ENCODE measurements around the gene S100A3. TPM values are rescaled to one million over a fixed set of nuclear protein-coding genes. Genes with fewer than 3 reads are reported as not detected.
"Not testable (repeated sequence)": the region's sequence is repeated elsewhere in the genome, so short reads cannot be mapped to it uniquely, and the experiment has no call there.

The S100A3 gene
- total and polyA plus RNA-seq, 2 experiments from 2014 or later: 0.42 TPM; not detected in 1

DNA sequence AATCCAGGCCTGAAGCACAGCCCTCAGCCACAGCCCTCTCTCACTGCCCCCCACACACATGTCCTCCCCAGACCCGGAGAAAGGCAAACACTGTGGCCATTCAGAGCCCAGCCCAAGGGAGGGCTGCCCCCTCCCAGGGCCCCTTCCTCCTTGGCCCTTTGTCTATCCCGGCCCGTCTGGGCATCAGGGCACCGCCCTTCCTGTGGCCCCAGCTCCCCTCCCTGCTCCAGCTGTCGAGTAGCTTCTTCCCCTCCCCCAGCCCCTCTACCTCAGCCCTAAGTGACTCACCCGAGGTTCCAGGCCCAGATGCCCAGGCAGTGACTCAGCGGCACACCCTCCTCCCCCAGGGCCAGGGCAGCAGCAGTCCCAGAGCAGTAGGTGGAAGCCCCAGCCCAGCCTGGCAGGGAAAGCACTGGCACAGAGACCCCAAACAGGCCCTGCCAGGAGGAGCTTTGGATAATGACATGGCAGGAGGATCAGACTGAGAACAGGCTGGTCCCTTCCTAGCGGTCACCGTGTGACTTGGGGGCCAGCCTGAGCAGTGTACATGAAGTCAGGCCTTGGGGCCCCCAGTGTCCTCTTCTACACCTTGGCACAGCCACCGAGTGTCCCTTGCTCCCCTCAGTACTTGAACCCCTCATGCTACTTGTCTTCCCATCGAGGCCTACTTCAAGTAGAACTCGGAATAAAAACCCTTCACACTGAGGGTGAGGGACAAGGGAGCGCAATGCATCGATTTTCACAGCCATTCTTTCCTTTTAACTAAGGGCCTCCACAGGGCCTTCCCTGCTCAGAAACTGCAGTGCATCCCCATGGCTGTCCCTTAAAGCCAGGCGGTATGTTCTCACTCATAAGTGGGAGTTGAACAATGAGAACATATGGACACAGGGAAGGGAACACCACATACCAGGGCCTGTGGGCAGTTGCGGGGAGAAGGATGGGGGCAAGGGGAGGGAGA is 17.6 kb upstream of the S100A3 start:
- Histone ChIP-seq H3K36me3 (no peaks in the 10 kb centered on the region), H3K4me3 (no peak overlapping the region), H3K27ac (peak overlapping the region; percentile 21), H3K9me3 (ENCODE audit: low read depth) (no peaks in the 10 kb centered on the region), H3K27me3 (no peaks in the 10 kb centered on the region), H3K4me1 (ENCODE audit: low read depth) (peaks cover 28% of the 10 kb centered on the region)
- TF ChIP-seq, protein P1, sequence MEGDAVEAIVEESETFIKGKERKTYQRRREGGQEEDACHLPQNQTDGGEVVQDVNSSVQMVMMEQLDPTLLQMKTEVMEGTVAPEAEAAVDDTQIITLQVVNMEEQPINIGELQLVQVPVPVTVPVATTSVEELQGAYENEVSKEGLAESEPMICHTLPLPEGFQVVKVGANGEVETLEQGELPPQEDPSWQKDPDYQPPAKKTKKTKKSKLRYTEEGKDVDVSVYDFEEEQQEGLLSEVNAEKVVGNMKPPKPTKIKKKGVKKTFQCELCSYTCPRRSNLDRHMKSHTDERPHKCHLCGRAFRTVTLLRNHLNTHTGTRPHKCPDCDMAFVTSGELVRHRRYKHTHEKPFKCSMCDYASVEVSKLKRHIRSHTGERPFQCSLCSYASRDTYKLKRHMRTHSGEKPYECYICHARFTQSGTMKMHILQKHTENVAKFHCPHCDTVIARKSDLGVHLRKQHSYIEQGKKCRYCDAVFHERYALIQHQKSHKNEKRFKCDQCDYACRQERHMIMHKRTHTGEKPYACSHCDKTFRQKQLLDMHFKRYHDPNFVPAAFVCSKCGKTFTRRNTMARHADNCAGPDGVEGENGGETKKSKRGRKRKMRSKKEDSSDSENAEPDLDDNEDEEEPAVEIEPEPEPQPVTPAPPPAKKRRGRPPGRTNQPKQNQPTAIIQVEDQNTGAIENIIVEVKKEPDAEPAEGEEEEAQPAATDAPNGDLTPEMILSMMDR (IDR thresholded peaks at IDR 0.05; ENCODE audit: low read depth, low read length): no peak
- DNase-seq (ENCODE audit: low read depth in 1 of 2, low spot score in 1 of 2): peak; percentile 49 to 98

GRCh38 chr1:153565529-153566374 is 16.7 kb upstream of the S100A3 start, which contains the start of gene S100A2:
Gene S100A2 (minus strand): TSS chr1:153565844. CDS start chr1:153563877, 1,967 bp downstream.
- no peaks in the 10 kb centered on the region for H3K36me3 ChIP-seq
- H3K27ac ChIP-seq: peak within 1 kb of the TSS; percentile 21
- TF ChIP-seq, protein P1 (IDR thresholded peaks at IDR 0.05; ENCODE audit: low read depth, low read length): no peak
- peaks cover 28% of the 10 kb centered on the region for H3K4me1 ChIP-seq (ENCODE audit: low read depth)
- DNase-seq (ENCODE audit: low read depth in 1 of 2, low spot score in 1 of 2): peak in 1 of 2 donors; percentile 86
- H3K27me3 ChIP-seq: no peaks in the 10 kb centered on the region
- no peaks in the 10 kb centered on the region for H3K9me3 ChIP-seq (ENCODE audit: low read depth)
- H3K4me3 ChIP-seq: no peak within 1 kb of the TSS

GRCh38 chr1:153563991-153564390 is 14.9 kb upstream of the S100A3 start:
- H3K4me3 ChIP-seq: no peak overlapping the region
- TF ChIP-seq, protein P1 (IDR thresholded peaks at IDR 0.05; ENCODE audit: low read depth, low read length): no peak
- no peak overlapping the region for H3K27ac ChIP-seq
- peaks cover 27% of the 10 kb centered on the region for H3K4me1 ChIP-seq (ENCODE audit: low read depth)
- no peak for DNase-seq (ENCODE audit: low read depth in 1 of 2, low spot score in 1 of 2)
- no peaks in the 10 kb centered on the region for H3K36me3 ChIP-seq
- H3K9me3 ChIP-seq (ENCODE audit: low read depth): no peaks in the 10 kb centered on the region
- H3K27me3 ChIP-seq: no peaks in the 10 kb centered on the region

DNA sequence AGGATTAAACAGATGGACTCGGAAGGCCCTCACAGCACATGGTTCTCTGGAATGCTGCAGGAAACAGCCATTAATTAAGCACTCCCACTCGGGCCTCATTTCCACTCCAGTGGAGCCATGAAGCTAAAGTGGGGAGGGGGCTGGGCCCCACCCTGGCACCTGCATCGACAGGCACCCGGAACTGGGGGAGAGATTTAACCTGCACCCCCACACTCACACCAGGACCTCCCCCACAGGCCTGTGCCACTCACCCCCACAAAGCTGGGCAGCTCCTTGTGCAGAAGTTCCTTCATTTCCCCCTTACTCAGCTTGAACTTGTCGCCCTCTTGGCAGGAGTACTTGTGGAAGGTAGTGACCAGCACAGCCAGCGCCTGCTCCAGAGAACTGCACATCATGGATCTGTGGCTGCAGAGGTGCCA is 14.4 kb upstream of the S100A3 start:
- Histone ChIP-seq H3K27me3 (no peaks in the 10 kb centered on the region), H3K4me1 (ENCODE audit: low read depth) (peaks cover 24% of the 10 kb centered on the region), H3K4me3 (no peak overlapping the region), H3K27ac (no peak overlapping the region), H3K36me3 (no peaks in the 10 kb centered on the region), H3K9me3 (ENCODE audit: low read depth) (no peaks in the 10 kb centered on the region)
- TF ChIP-seq, protein P1 (IDR thresholded peaks at IDR 0.05; ENCODE audit: low read depth, low read length): no peak
- no peak for DNase-seq (ENCODE audit: low read depth in 1 of 2, low spot score in 1 of 2)

GRCh38 chr1:153562021-153562420 is 13.0 kb upstream of the S100A3 start:
- DNase-seq (ENCODE audit: low read depth in 1 of 2, low spot score in 1 of 2); H3K36me3 ChIP-seq; H3K27me3 ChIP-seq; H3K27ac ChIP-seq; H3K4me3 ChIP-seq; H3K9me3 ChIP-seq (ENCODE audit: low read depth): not testable (repeated sequence)
- peaks cover 16% of the 10 kb centered on the region for H3K4me1 ChIP-seq (ENCODE audit: low read depth)
